Tibial artery (tissue), 4 donors: Measurements from ENCODE around the gene AGMO.

Source experiments
- DNase-seq, 2 donors: peaks; one replicate each; pipeline ENCODE4 v3.0.0-alpha.2; 2019
- H3K27ac ChIP-seq, 2 donors: fragments of 200-600 bp; sonication (generic) in 1 of 2; 1 replicate in 1 of 2; 2 replicates in 1 of 2; pipeline ENCODE4 v1.5.1; 2018 to 2019; ENCODE audit warnings: mild to moderate bottlenecking in 1 of 2
- H3K27me3 ChIP-seq, 2 donors: fragments of 200-600 bp; sonication (generic) in 1 of 2; one replicate each; pipeline versions ENCODE4 v1.5.1 to v1.6.0; 2016 to 2019
- H3K36me3 ChIP-seq, 3 donors: fragments of 200-600 bp; sonication (generic) in 2 of 3; one replicate each; pipeline ENCODE4 v1.5.1; 2016 to 2019; ENCODE audit warnings: mild to moderate bottlenecking in 2 of 3
- H3K4me1 ChIP-seq, 4 donors: fragments of 200-600 bp; sonication (generic) in 2 of 4; 1 replicate in 3 of 4; 2 replicates in 1 of 4; pipeline ENCODE4 v1.5.1; 2016 to 2019
- H3K4me3 ChIP-seq, 2 donors: fragments of 200-600 bp; sonication (generic) in 1 of 2; 1 replicate in 1 of 2; 2 replicates in 1 of 2; pipeline ENCODE4 v1.5.1; 2018 to 2019; ENCODE audit warnings: mild to moderate bottlenecking in 2 of 2
- H3K9me3 ChIP-seq, 3 donors: fragments of 200-600 bp; sonication (generic) in 1 of 3; one replicate each; pipeline ENCODE4 v1.5.1; 2016 to 2019
- intact Hi-C: fragments of 100-400 bp; cut with DNase I; formaldehyde crosslinking; loops from one replicate; pipeline ENCODE4 v1.15.0; 2023; ENCODE audit warnings: low total_unique reads
- TF ChIP-seq, protein P1 (sequence below), 2 experiments: fragments of 200-600 bp in 1 of 2; fragments of 450-650 bp in 1 of 2; IDR thresholded peaks; one replicate each; pipeline ENCODE4 v1.5.1; 2017 to 2019; ENCODE audit warnings: antibody characterized with exemption in 2 of 2, mild to moderate bottlenecking in 1 of 2, moderate library complexity in 1 of 2

The AGMO gene

GRCh38 chr7:15593382-15593781, 31.6 kb upstream of the AGMO start:
- Histone ChIP-seq H3K4me1 (no peaks in the 10 kb centered on the region), H3K9me3 (no peaks in the 10 kb centered on the region), H3K27me3 (no peaks in the 10 kb centered on the region), H3K36me3 (no peaks in the 10 kb centered on the region), H3K4me3 (no peak overlapping the region), H3K27ac (no peak overlapping the region)
- no peak for DNase-seq
- TF ChIP-seq, protein P1, sequence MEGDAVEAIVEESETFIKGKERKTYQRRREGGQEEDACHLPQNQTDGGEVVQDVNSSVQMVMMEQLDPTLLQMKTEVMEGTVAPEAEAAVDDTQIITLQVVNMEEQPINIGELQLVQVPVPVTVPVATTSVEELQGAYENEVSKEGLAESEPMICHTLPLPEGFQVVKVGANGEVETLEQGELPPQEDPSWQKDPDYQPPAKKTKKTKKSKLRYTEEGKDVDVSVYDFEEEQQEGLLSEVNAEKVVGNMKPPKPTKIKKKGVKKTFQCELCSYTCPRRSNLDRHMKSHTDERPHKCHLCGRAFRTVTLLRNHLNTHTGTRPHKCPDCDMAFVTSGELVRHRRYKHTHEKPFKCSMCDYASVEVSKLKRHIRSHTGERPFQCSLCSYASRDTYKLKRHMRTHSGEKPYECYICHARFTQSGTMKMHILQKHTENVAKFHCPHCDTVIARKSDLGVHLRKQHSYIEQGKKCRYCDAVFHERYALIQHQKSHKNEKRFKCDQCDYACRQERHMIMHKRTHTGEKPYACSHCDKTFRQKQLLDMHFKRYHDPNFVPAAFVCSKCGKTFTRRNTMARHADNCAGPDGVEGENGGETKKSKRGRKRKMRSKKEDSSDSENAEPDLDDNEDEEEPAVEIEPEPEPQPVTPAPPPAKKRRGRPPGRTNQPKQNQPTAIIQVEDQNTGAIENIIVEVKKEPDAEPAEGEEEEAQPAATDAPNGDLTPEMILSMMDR (IDR thresholded peaks at IDR 0.05) = no peak
- intact Hi-C loops = no loop called here

- Histone ChIP-seq H3K27me3 (no peaks in the 10 kb centered on the region), H3K27ac (no peak overlapping the region), H3K36me3 (no peaks in the 10 kb centered on the region), H3K9me3 (peaks cover 0 to 7% (median 0%) of the 10 kb centered on the region in 3 donors), H3K4me1 (no peaks in the 10 kb centered on the region), H3K4me3 (no peak overlapping the region)
- intact Hi-C loops = no loop called here
- TF ChIP-seq, protein P1 (IDR thresholded peaks at IDR 0.05) = no peak
- DNase-seq = no peak
These were observed 24.5 kb upstream of the AGMO start for GRCh38 chr7:15586266-15586665.

DNA sequence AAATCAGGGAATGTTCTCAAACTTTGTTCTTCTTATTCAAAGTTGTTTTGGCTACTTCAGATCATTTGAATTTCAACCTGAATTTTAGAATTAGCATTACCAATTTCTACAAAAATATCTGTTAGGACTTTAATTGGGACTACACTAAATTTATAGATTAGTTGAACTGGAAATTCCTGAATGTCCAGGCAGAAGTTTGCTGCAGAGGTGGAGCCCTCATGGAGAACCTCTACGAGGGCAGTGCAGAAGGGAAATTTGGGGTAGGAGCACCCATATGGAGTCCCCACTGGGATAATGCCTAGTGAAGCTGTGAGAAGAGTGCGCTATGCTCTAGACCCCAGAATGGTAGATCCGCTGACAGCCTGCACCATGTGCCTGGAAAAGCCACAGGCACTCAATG, 22.8 kb upstream of the AGMO start:
- intact Hi-C loops = no loop called here

DNA sequence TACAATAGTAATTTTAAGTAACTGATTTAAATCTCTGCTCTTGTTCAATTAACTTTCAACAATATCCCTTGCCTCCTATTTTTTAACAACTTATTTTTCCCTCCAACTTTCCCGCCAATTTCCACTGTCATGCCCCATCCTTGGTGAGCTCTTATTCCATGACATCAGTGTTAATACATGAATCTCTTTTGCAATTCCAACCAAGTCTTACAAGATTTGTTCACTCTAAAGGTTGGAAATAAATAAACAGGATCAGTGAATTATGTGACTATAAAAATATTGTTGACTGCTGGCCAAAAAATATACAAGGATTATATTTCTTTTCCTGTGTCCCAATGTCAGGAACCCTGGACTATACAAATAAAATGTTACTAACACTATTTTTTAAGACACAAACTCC, 21.0 kb upstream of the AGMO start:
- H3K4me3 ChIP-seq = no peak overlapping the region
- DNase-seq = no peak

More for the DNA sequence above, 22.8 kb upstream of the AGMO start:
- H3K36me3 ChIP-seq = no peaks in the 10 kb centered on the region
- H3K4me1 ChIP-seq = no peaks in the 10 kb centered on the region
- TF ChIP-seq, protein P1 (IDR thresholded peaks at IDR 0.05) = no peak
- no peak overlapping the region for H3K4me3 ChIP-seq
- DNase-seq = no peak
- no peaks in the 10 kb centered on the region for H3K27me3 ChIP-seq
- H3K27ac ChIP-seq = no peak overlapping the region
- H3K9me3 ChIP-seq = peaks cover 0 to 7% (median 0%) of the 10 kb centered on the region in 3 donors

GRCh38 chr7:15581352-15581951, 19.6 kb upstream of the AGMO start:
- Histone ChIP-seq H3K27me3 (no peaks in the 10 kb centered on the region), H3K9me3 (peaks cover 0 to 7% (median 0%) of the 10 kb centered on the region in 3 donors), H3K36me3 (no peaks in the 10 kb centered on the region), H3K4me3 (no peak overlapping the region), H3K4me1 (no peaks in the 10 kb centered on the region), H3K27ac (no peak overlapping the region)
- TF ChIP-seq, protein P1 (IDR thresholded peaks at IDR 0.05) = no peak
- intact Hi-C loops = no loop called here
- no peak for DNase-seq

More for the DNA sequence above, 21.0 kb upstream of the AGMO start:
- intact Hi-C loops = no loop called here
- Histone ChIP-seq H3K36me3 (no peaks in the 10 kb centered on the region), H3K9me3 (peaks cover 0 to 7% (median 0%) of the 10 kb centered on the region in 3 donors), H3K4me1 (no peaks in the 10 kb centered on the region), H3K27me3 (no peaks in the 10 kb centered on the region), H3K27ac (no peak overlapping the region)
- TF ChIP-seq, protein P1 (IDR thresholded peaks at IDR 0.05) = no peak
